Neural cell (in vitro differentiated cells): Measurements from ENCODE around the gene APBB1IP. TPM values are rescaled to one million over a fixed set of nuclear protein-coding genes. Genes with fewer than 3 reads are reported as not detected.

Experiments used
- H2AFZ ChIP-seq: fragments of 200-600, 300-800 bp; sonication (generic), shearing (Covaris generic); 2 replicates; pipeline ENCODE4 v1.6.0; 2014; ENCODE audit warnings: low read depth, mild to moderate bottlenecking, antibody characterized with exemption, low read length, moderate library complexity
- H3F3A ChIP-seq: fragments of 200-600 bp; shearing (Covaris generic); 2 replicates; pipeline ENCODE4 v1.6.1; 2016; ENCODE audit warnings: mild to moderate bottlenecking, moderate library complexity, mixed read lengths, antibody characterized with exemption, low read length; ENCODE audit not compliant: insufficient read depth, poor library complexity, severe bottlenecking
- H3K27ac ChIP-seq: fragments of 200-600, 300-800 bp; sonication (generic), shearing (Covaris generic); 2 replicates; pipeline ENCODE4 v1.5.1; 2014; ENCODE audit warnings: mild to moderate bottlenecking, low read length, moderate library complexity
- H3K27me3 ChIP-seq: fragments of 300-800, 200-600 bp; sonication (generic), shearing (Covaris generic); 2 replicates; pipeline ENCODE4 v1.6.0; 2014; ENCODE audit warnings: mild to moderate bottlenecking, low read depth, low read length, moderate library complexity; ENCODE audit not compliant: insufficient read depth
- H3K36me3 ChIP-seq: fragments of 300-800, 200-600 bp; sonication (generic), shearing (Covaris generic); 2 replicates; pipeline ENCODE4 v1.5.1; 2014; ENCODE audit warnings: mild to moderate bottlenecking, antibody characterized with exemption, low read length, moderate library complexity; ENCODE audit not compliant: insufficient read depth
- H3K4me2 ChIP-seq: fragments of 300-800, 200-600 bp; sonication (generic), shearing (Covaris generic); 2 replicates; pipeline ENCODE4 v1.6.0; 2014; ENCODE audit warnings: mild to moderate bottlenecking, low read length
- H3K4me3 ChIP-seq: fragments of 300-800, 200-600 bp; sonication (generic), shearing (Covaris generic); 2 replicates; pipeline ENCODE4 v1.5.1; 2014; ENCODE audit warnings: mild to moderate bottlenecking, low read length, moderate library complexity
- H3K79me2 ChIP-seq: fragments of 200-600 bp; shearing (Covaris generic); replicated peaks from 2 replicates; pipeline ENCODE4 v1.6.0; 2014; ENCODE audit warnings: mild to moderate bottlenecking, low read length, moderate library complexity; ENCODE audit not compliant: insufficient read depth
- H3K9ac ChIP-seq: fragments of 300-800, 200-600 bp; sonication (generic), shearing (Covaris generic); 2 replicates; pipeline ENCODE4 v1.6.1; 2016; ENCODE audit warnings: mild to moderate bottlenecking, low read length, mixed read lengths
- H3K9me2 ChIP-seq: fragments of 200-600 bp; shearing (Covaris generic); 2 replicates; pipeline ENCODE4 v1.6.1; 2016; ENCODE audit warnings: mild to moderate bottlenecking, low read length, mixed read lengths; ENCODE audit not compliant: insufficient read depth
- H3K9me3 ChIP-seq: fragments of 200-600, 300-800 bp; sonication (generic), shearing (Covaris generic); 2 replicates; pipeline ENCODE4 v1.6.1; 2016; ENCODE audit warnings: mild to moderate bottlenecking, mixed run types, low read length, moderate library complexity, mixed read lengths
- H4K20me1 ChIP-seq: fragments of 200-600 bp; shearing (Covaris generic); 2 replicates; pipeline ENCODE4 v1.6.1; 2016; ENCODE audit warnings: mild to moderate bottlenecking, mixed run types; ENCODE audit not compliant: insufficient read depth
- CTCF ChIP-seq: fragments of 450-650 bp; IDR thresholded peaks from 2 replicates; pipeline ENCODE4 v1.5.1; 2014; ENCODE audit warnings: antibody characterized with exemption, mild to moderate bottlenecking, moderate library complexity; ENCODE audit not compliant: poor library complexity, severe bottlenecking
- EP300 ChIP-seq: fragments of 450-650 bp; conservative IDR thresholded peaks from 2 replicates; pipeline ENCODE4 v1.6.1; 2014; ENCODE audit warnings: antibody characterized with exemption, mild to moderate bottlenecking, moderate library complexity; ENCODE audit not compliant: poor library complexity, severe bottlenecking
- EZH2 ChIP-seq: fragments of 200-600, 300-800 bp; shearing (Covaris generic), sonication (generic); IDR thresholded peaks from 2 replicates; pipeline ENCODE4 v1.6.1; 2014; ENCODE audit warnings: antibody characterized with exemption, low read length, borderline replicate concordance, mild to moderate bottlenecking; ENCODE audit not compliant: insufficient read depth, poor library complexity, severe bottlenecking
- MXI1 ChIP-seq: fragments of 450-650 bp; conservative IDR thresholded peaks from 2 replicates; pipeline ENCODE4 v1.6.1; 2014; ENCODE audit warnings: antibody characterized with exemption, mild to moderate bottlenecking; ENCODE audit not compliant: poor library complexity, severe bottlenecking
- POLR2AphosphoS5 ChIP-seq: IDR thresholded peaks from 2 replicates; pipeline ENCODE4 v1.6.1; 2012
- RAD21 ChIP-seq: fragments of 450-650 bp; conservative IDR thresholded peaks from 2 replicates; pipeline ENCODE4 v1.6.1; 2014; ENCODE audit warnings: antibody characterized with exemption, mild to moderate bottlenecking, moderate library complexity
- REST ChIP-seq: IDR thresholded peaks from 2 replicates; pipeline ENCODE4 v1.6.1; 2012; ENCODE audit warnings: borderline replicate concordance
- SMC3 ChIP-seq: fragments of 450-650 bp; conservative IDR thresholded peaks from 2 replicates; pipeline ENCODE4 v1.6.1; 2014; ENCODE audit warnings: antibody characterized with exemption, mild to moderate bottlenecking, moderate library complexity; ENCODE audit not compliant: poor library complexity
- TAF1 ChIP-seq: IDR thresholded peaks from 2 replicates; pipeline ENCODE4 v1.6.1; 2012; ENCODE audit warnings: low read depth
- polyA plus RNA-seq: library from polyadenylated mRNA; depleted of rRNA; stranded (reverse); fragments of >200 nt; gene quantifications from 2 replicates; pipeline ENCODE4 v1.2.3, GENCODE V29; 2014

Gene APBB1IP
- polyA plus RNA-seq, 1 donor from 2014 or later, result not detected

GRCh38 chr10:26439406-26440087 lies 1.4 kb downstream of the APBB1IP start:
- Histone ChIP-seq H3K4me2 (no peak overlapping the region), H4K20me1 (no peaks in the 10 kb centered on the region), H3K9me2 (no peaks in the 10 kb centered on the region), H3K9ac (no peak overlapping the region), H3K27me3 (peaks cover 17% of the 10 kb centered on the region), H3K36me3 (no peaks in the 10 kb centered on the region), H3K4me3 (no peak overlapping the region), H3F3A (no peaks in the 10 kb centered on the region), H3K79me2 (no peaks in the 10 kb centered on the region), H3K9me3 (no peaks in the 10 kb centered on the region), H2AFZ (no peak overlapping the region), H3K27ac (no peak overlapping the region)
- TF ChIP-seq MXI1 (no peak), EP300 (no peak), POLR2AphosphoS5 (no peak), EZH2 (no peak), REST (no peak), CTCF (no peak), RAD21 (no peak), TAF1 (no peak), SMC3 (no peak)

- no peaks in the 10 kb centered on the region for H3K9me2 ChIP-seq
- H2AFZ ChIP-seq, result no peak overlapping the region
- no peak overlapping the region for H3K9ac ChIP-seq
- no peaks in the 10 kb centered on the region for H4K20me1 ChIP-seq
- H3K27me3 ChIP-seq, result peaks cover 17% of the 10 kb centered on the region
- H3K4me2 ChIP-seq, result no peak overlapping the region
- H3K36me3 ChIP-seq, result no peaks in the 10 kb centered on the region
- no peaks in the 10 kb centered on the region for H3K79me2 ChIP-seq
- TF ChIP-seq MXI1, result no peak
- no peak for TF ChIP-seq TAF1
- no peak for TF ChIP-seq EZH2
- TF ChIP-seq POLR2AphosphoS5, result no peak
- TF ChIP-seq SMC3, result no peak
- TF ChIP-seq EP300, result no peak
- no peak for TF ChIP-seq REST
- no peak for TF ChIP-seq RAD21
- TF ChIP-seq CTCF, result no peak
- H3F3A ChIP-seq, result no peaks in the 10 kb centered on the region
- no peaks in the 10 kb centered on the region for H3K9me3 ChIP-seq
- H3K27ac ChIP-seq, result no peak overlapping the region
- no peak overlapping the region for H3K4me3 ChIP-seq
Measured at GRCh38 chr10:26440088-26440470, 1.9 kb downstream of the APBB1IP start.
